Left renal pelvis (tissue), 4 donors: ENCODE measurements around the gene GLRA1. TPM values are rescaled to one million over a fixed set of nuclear protein-coding genes. Genes with fewer than 3 reads are reported as not detected.

Source experiments
- DNase-seq, 4 donors: peaks; one replicate each; pipeline ENCODE4 v3.0.0-alpha.2; 2013; ENCODE audit warnings: low read depth in 4 of 4, low spot score in 3 of 4
- polyA plus RNA-seq, 4 donors: library from polyadenylated mRNA; unstranded; fragments of 120-200 nt; gene quantifications; one replicate each; pipeline ENCODE4 v1.2.1, GENCODE V29; 2013; ENCODE audit not compliant: insufficient read length in 4 of 4

Gene GLRA1
- polyA plus RNA-seq, 4 donors: not detected

- DNase-seq: no peak
These were observed 144.3 kb downstream of the GLRA1 start for GRCh38 chr5:151780348-151780747.

GRCh38 chr5:151779531-151780125 lies 145.0 kb downstream of the GLRA1 start:
- DNase-seq: no peak

DNA sequence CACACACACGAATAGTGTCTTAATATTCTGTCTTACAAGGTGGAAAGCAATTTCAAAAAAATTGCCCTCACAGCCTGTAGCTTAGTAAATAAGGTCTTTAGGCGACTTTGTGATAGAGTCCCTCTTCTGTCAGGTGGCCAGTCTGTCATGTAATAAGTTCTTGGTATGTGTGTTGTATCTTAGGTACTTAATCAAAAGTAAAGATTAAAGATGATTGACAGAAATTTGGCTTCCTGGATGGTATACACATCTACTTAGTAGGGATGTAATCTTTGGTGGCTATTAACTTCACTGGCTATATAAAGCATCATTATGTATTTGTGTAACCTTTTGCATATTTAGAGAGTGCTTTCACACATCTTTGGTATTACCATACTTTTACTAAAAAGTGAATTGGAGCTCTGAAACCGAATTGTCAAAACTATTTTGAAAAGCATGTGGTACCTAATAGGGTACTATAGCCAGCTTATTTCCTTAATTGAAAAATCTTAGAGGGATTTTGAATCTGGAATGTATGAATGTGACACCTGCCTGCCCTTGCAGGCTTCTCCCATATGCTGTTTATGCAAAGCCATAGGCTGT lies 149.5 kb downstream of the GLRA1 start:
- no peak for DNase-seq

DNA sequence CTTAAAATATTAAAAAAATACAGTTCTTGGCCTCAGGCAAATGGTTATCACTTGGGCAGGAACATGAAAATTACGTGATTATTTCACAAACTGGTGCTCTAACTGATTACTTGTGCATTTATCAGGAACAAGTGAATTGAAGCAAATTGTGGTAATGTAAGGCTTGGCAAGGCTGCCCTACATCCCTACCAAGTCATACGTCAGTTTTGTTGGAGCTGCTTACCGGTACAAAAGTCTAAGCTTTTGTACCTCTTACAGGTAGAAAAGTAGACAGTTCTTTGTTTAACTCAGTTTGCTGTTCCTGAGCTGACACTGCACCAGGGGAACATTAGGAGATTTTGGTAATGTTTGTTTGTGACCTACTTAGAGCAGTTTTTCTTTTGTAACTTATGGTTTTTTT lies 150.7 kb downstream of the GLRA1 start:
- DNase-seq: no peak

DNA sequence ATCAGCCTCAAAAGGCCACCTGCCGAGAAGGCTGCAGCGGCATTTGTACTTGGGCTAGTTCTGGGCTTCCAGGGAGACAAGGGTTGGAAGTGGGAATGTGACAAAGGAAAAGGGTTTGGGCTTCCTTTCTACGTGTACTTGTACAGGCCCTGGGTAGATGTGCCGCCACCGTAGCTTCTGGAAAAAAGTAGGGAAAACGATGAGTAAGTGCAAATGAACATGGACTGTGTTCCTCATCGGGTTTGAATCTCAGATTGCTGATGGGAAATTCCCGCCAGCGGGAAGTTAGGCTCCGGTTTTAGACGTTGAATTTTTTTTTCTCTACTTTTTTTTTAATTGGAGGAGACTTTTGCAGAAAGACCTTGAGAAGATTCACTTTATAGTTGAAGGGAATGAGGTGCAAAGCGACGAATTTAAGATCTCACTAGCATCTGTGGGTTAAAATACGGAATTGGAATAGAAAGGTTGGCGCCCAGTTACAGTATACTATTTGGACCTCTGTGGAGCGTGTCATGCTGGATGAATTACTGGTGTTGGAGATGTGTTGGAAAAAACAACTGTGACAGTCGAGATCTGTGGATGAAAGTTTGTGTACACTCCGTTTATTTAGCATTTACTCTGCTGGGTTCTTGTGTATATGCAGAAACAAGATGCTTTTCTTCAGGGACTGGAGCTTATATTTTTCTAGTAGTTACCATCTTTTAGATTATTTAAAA lies 151.6 kb downstream of the GLRA1 start:
- DNase-seq: no peak

Other genes with a start within 250 kb of the GLRA1 start
- gene SPARC, start 237.9 kb downstream of the GLRA1 start, polyA plus RNA-seq: 1,000 to 10,000 TPM; 1,904 to 8,726 (median 2,831) TPM
- 100 to 1,000 TPM in 3 of 4 donors, 10 to 100 TPM in 1; 74.8 to 116 (median 108) TPM for gene ATOX1, start 166.2 kb downstream of the GLRA1 start, polyA plus RNA-seq
- 100 to 1,000 TPM; 117 to 184 (median 168) TPM for gene G3BP1, start 152.9 kb downstream of the GLRA1 start, polyA plus RNA-seq